ENCODE results near the gene IMPA2.

- TF ChIP-seq GATA3 (IDR thresholded peaks at IDR 0.05; ENCODE audit: low read depth, low read length) (no peak), GATA2 (IDR thresholded peaks at IDR 0.05; ENCODE audit: low read depth, low read length) (no peak)
Measured at GRCh38 chr18:12026562-12026961, 45.3 kb downstream of the IMPA2 start.

Measured in SH-SY5Y (cell line).